ENCODE data around the gene ZBTB37.

Gene ZBTB37

DNA sequence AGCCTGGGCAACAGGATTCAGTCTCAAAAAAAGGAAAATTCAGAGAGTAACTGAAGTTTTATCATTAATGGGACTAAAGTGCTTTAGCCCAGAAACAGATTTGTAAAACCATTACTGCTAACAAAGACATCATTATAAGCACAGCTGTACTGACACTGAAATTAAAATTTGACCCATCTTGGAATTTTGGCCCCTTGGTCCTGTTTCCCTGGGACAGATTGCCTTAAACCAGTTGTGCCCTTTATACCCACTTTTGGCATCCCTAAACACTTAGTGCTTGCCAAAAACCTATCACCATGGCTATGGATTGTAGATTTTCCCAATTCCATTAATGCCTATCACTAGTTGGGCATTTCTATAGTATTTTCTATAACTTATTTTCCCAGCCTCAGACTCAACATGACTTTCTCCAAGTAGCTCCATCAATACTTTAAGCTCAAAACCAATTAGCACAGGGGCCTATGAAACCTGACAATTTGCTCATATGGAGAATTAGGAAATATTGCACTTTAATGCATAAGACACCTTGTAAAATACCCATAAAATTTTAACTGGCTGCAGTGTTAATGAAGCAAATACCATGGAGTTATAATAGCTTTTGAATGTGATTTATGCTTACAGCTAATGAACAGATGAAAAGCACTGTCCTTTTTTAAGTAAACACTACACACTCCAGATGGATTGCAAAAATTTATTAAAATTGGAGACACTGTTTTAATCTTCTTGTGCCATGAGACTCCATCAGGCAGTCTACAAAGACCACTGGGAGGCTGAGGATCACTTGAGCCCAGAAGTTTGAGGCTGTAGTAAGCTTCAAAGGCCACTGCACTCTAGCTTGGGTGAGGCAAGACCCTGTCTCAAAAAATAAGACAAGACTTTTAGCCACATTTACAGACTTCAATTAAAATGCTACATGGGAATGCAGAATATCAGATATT, 4.7 kb upstream of the ZBTB37 start:
- no peak for ATAC-seq
- TF ChIP-seq TOX (CRISPR knock-in tag; IDR thresholded peaks at IDR 0.05; ENCODE audit: borderline replicate concordance) = peak; percentile 39; the same call in 1 of the 2 replicates
- TF ChIP-seq, protein P1, sequence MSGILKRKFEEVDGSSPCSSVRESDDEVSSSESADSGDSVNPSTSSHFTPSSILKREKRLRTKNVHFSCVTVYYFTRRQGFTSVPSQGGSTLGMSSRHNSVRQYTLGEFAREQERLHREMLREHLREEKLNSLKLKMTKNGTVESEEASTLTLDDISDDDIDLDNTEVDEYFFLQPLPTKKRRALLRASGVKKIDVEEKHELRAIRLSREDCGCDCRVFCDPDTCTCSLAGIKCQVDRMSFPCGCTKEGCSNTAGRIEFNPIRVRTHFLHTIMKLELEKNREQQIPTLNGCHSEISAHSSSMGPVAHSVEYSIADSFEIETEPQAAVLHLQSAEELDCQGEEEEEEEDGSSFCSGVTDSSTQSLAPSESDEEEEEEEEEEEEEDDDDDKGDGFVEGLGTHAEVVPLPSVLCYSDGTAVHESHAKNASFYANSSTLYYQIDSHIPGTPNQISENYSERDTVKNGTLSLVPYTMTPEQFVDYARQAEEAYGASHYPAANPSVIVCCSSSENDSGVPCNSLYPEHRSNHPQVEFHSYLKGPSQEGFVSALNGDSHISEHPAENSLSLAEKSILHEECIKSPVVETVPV (CRISPR knock-in tag; IDR thresholded peaks at IDR 0.05) = peak; percentile 62; the same call in 1 of the 2 replicates
- TF ChIP-seq, protein P2, sequence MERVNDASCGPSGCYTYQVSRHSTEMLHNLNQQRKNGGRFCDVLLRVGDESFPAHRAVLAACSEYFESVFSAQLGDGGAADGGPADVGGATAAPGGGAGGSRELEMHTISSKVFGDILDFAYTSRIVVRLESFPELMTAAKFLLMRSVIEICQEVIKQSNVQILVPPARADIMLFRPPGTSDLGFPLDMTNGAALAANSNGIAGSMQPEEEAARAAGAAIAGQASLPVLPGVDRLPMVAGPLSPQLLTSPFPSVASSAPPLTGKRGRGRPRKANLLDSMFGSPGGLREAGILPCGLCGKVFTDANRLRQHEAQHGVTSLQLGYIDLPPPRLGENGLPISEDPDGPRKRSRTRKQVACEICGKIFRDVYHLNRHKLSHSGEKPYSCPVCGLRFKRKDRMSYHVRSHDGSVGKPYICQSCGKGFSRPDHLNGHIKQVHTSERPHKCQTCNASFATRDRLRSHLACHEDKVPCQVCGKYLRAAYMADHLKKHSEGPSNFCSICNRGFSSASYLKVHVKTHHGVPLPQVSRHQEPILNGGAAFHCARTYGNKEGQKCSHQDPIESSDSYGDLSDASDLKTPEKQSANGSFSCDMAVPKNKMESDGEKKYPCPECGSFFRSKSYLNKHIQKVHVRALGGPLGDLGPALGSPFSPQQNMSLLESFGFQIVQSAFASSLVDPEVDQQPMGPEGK (CRISPR knock-in tag; IDR thresholded peaks at IDR 0.05; ENCODE audit: borderline replicate concordance) = peak; percentile 40; the same call in 1 of the 2 replicates
- peak; percentile 82 for TF ChIP-seq ESRRG (CRISPR knock-in tag; IDR thresholded peaks at IDR 0.05)
- TF ChIP-seq POU6F1 (CRISPR knock-in tag; IDR thresholded peaks at IDR 0.05; ENCODE audit: borderline replicate concordance, low read depth) = 0 out of 2 replicates have a peak, but pooled peaks have one; percentile 9
- 0 out of 2 replicates have a peak, but pooled peaks have one; percentile 50 for TF ChIP-seq GLIS3 (CRISPR knock-in tag; IDR thresholded peaks at IDR 0.05)
- TF ChIP-seq ARNTL (CRISPR knock-in tag; IDR thresholded peaks at IDR 0.05; ENCODE audit: borderline replicate concordance, low read depth) = no peak
- TF ChIP-seq ISL1 (CRISPR knock-in tag; IDR thresholded peaks at IDR 0.05) = no peak
- TF ChIP-seq ZFP3 (CRISPR knock-in tag; IDR thresholded peaks at IDR 0.05) = no peak
- peak; percentile 48; the same call in 1 of the 2 replicates for TF ChIP-seq ZC3H10 (CRISPR knock-in tag; IDR thresholded peaks at IDR 0.05)

- TF ChIP-seq ARNTL (CRISPR knock-in tag; IDR thresholded peaks at IDR 0.05; ENCODE audit: borderline replicate concordance, low read depth) (no peak), POU6F1 (CRISPR knock-in tag; IDR thresholded peaks at IDR 0.05; ENCODE audit: borderline replicate concordance, low read depth) (no peak), TOX (CRISPR knock-in tag; IDR thresholded peaks at IDR 0.05; ENCODE audit: borderline replicate concordance) (peak; percentile 39; the same call in 1 of the 2 replicates), ZNF565 (CRISPR knock-in tag; conservative IDR thresholded peaks at IDR 0.05; ENCODE audit: low read depth) (no peak), ZC3H10 (CRISPR knock-in tag; IDR thresholded peaks at IDR 0.05) (peak; percentile 57), ESRRG (CRISPR knock-in tag; IDR thresholded peaks at IDR 0.05) (no peak), GLIS3 (CRISPR knock-in tag; IDR thresholded peaks at IDR 0.05) (0 out of 2 replicates have a peak, but pooled peaks have one; percentile 12), ZNF70 (CRISPR knock-in tag; IDR thresholded peaks at IDR 0.05) (no peak), CREB5 (CRISPR knock-in tag; IDR thresholded peaks at IDR 0.05; ENCODE audit: low read depth) (no peak), ZNF8 (CRISPR knock-in tag; IDR thresholded peaks at IDR 0.05) (no peak), RARB (CRISPR knock-in tag; IDR thresholded peaks at IDR 0.05) (no peak)
- TF ChIP-seq, protein P2 (CRISPR knock-in tag; IDR thresholded peaks at IDR 0.05; ENCODE audit: borderline replicate concordance) = no peak
These were observed 3.9 kb upstream of the ZBTB37 start for GRCh38 chr1:173864179-173864867.

More at GRCh38 chr1:173864179-173864867, 3.9 kb upstream of the ZBTB37 start:
- ATAC-seq = no peak
